Measurements from ENCODE around the gene CELF2.

DNA sequence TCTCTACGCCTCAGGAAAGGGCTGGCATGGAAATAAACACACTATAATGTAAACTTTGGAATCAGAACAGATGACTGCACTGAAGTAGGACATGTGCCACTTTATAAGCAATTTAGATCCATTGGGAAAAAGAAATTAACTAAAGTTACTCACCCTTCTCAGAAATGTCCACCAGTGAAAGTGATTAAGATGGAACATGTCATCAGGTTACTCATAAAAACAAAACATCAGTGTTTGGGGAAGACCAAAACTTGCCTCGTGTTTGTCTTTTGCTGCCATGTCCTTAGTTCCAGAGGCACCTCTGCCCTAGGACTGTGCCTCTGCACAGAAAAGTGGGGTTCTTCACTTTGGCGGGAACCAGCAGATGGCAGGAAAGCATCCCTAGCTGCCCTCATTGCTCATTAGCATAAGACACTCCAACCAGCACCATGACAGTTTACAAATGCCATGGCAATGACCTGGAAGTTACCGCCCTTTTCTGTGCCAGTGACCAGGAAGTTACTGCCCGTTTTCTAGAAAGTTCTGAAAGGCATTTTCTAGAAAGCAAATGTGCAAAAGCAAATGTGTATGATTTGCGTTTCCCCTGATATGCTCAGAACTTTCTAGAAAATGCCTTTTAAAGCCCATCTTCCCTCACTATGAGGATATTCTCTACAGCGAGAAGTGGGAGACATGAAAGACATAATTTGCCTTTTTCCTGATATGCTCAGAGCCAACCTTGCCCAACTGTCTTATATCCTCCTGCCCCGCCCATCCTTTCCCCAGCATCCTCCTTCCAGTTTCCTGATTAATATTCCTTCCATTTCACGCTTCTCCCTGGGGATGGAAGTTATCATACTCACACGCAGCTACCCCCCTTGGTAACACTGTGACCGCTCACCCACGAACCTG lies 335.6 kb downstream of the CELF2 start:
- no peak for TF ChIP-seq POLR2A (IDR thresholded peaks at IDR 0.05; ENCODE audit: extremely low read depth, insufficient read length)
- TF ChIP-seq, protein P1, sequence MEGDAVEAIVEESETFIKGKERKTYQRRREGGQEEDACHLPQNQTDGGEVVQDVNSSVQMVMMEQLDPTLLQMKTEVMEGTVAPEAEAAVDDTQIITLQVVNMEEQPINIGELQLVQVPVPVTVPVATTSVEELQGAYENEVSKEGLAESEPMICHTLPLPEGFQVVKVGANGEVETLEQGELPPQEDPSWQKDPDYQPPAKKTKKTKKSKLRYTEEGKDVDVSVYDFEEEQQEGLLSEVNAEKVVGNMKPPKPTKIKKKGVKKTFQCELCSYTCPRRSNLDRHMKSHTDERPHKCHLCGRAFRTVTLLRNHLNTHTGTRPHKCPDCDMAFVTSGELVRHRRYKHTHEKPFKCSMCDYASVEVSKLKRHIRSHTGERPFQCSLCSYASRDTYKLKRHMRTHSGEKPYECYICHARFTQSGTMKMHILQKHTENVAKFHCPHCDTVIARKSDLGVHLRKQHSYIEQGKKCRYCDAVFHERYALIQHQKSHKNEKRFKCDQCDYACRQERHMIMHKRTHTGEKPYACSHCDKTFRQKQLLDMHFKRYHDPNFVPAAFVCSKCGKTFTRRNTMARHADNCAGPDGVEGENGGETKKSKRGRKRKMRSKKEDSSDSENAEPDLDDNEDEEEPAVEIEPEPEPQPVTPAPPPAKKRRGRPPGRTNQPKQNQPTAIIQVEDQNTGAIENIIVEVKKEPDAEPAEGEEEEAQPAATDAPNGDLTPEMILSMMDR (IDR thresholded peaks at IDR 0.05; ENCODE audit: low read depth, low read length), result no peak

All from NB4 (cell line).